MM.1S (cell line): ENCODE data around the gene ZDHHC11.

Source experiments
- DNase-seq: peaks from one replicate; pipeline ENCODE4 v3.0.0-alpha.2; 2015
- H2AFZ ChIP-seq: fragments of 300-600 bp; sonication (generic); 2 replicates; pipeline ENCODE4 v1.6.0; 2016; ENCODE audit warnings: antibody characterized with exemption, low read length
- H3F3A ChIP-seq: fragments of 300-600 bp; sonication (generic); 2 replicates; pipeline ENCODE4 v1.6.1; 2016; ENCODE audit warnings: mild to moderate bottlenecking, antibody characterized with exemption, low read length, moderate library complexity, mixed read lengths; ENCODE audit not compliant: insufficient read depth
- H3K27ac ChIP-seq: fragments of 300-600 bp; sonication (generic); 2 replicates; pipeline ENCODE4 v1.5.1; 2016; ENCODE audit warnings: mild to moderate bottlenecking, low read length
- H3K27me3 ChIP-seq: fragments of 300-600 bp; sonication (generic); replicated peaks from 2 replicates; pipeline ENCODE4 v1.6.0; 2016; ENCODE audit warnings: low read length; ENCODE audit not compliant: insufficient read depth
- H3K36me3 ChIP-seq: fragments of 300-600 bp; sonication (generic); replicated peaks from 2 replicates; pipeline ENCODE4 v1.6.1; 2016; ENCODE audit warnings: mild to moderate bottlenecking, low read length, mixed read lengths; ENCODE audit not compliant: insufficient read depth
- H3K4me1 ChIP-seq: fragments of 300-600 bp; sonication (generic); 2 replicates; pipeline ENCODE4 v1.6.1; 2016; ENCODE audit warnings: low read length, mixed read lengths
- H3K4me2 ChIP-seq: fragments of 300-600 bp; sonication (generic); 2 replicates; pipeline ENCODE4 v1.6.0; 2016; ENCODE audit warnings: low read depth, low read length
- H3K4me3 ChIP-seq: fragments of 300-600 bp; sonication (generic); 2 replicates; pipeline ENCODE4 v1.5.1; 2016; ENCODE audit warnings: low read length, mixed read lengths
- H3K79me2 ChIP-seq: fragments of 300-600 bp; sonication (generic); 2 replicates; pipeline ENCODE4 v1.6.1; 2016; ENCODE audit warnings: mixed run types, low read length, mixed read lengths
- H3K9ac ChIP-seq: fragments of 300-600 bp; sonication (generic); 2 replicates; pipeline ENCODE4 v1.6.1; 2016; ENCODE audit warnings: low read length, mixed read lengths
- H3K9me2 ChIP-seq: fragments of 300-600 bp; sonication (generic); replicated peaks from 2 replicates; pipeline ENCODE4 v1.6.1; 2016; ENCODE audit warnings: mild to moderate bottlenecking, low read length, mixed read lengths; ENCODE audit not compliant: insufficient read depth
- H3K9me3 ChIP-seq: fragments of 300-600 bp; sonication (generic); replicated peaks from 2 replicates; pipeline ENCODE4 v1.6.1; 2016; ENCODE audit warnings: mild to moderate bottlenecking, low read length, mixed read lengths; ENCODE audit not compliant: insufficient read depth
- H4K20me1 ChIP-seq: fragments of 300-600 bp; sonication (generic); 2 replicates; pipeline ENCODE4 v1.6.1; 2016; ENCODE audit warnings: mild to moderate bottlenecking, low read length, moderate library complexity, mixed read lengths; ENCODE audit not compliant: insufficient read depth
- EZH2 ChIP-seq: fragments of 300-600 bp; sonication (generic); optimal IDR thresholded peaks from 2 replicates; pipeline ENCODE3; 2017; ENCODE audit warnings: low read depth, mild to moderate bottlenecking, antibody characterized with exemption, low read length, mixed read lengths
- EZH2phosphoT487 ChIP-seq: fragments of 300-600 bp; sonication (generic); IDR thresholded peaks from 2 replicates; pipeline ENCODE4 v1.6.1; 2018; ENCODE audit warnings: antibody characterized with exemption, low read length
- TF ChIP-seq, protein P1 (sequence below): fragments of 300-600 bp; sonication (generic); IDR thresholded peaks from 2 replicates; pipeline ENCODE4 v1.5.1; 2016; ENCODE audit warnings: antibody characterized with exemption, low read length, mixed read lengths

The ZDHHC11 gene

DNA sequence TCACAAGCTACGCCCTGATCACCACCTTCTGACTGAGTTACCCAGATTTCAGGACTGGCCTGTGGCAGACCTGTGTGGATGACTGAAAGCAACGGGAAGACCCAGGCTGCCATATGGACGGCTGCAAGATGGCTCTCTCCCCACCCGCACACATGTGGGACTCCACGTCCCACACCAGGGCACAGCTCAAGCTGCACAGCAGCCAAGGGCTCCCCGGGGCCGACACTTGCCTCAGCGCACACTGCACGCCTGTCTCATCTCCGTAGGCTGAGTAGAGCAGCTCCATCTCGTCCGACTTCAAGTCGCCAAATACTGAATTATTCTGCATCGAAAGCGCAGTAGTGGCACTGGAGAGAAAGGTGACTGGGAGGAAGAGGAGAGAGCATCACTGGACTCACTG lies 27.3 kb upstream of the ZDHHC11 start:
- DNase-seq = no peak
- TF ChIP-seq EZH2 (no peak), EZH2phosphoT487 (no peak)
- TF ChIP-seq, protein P1, sequence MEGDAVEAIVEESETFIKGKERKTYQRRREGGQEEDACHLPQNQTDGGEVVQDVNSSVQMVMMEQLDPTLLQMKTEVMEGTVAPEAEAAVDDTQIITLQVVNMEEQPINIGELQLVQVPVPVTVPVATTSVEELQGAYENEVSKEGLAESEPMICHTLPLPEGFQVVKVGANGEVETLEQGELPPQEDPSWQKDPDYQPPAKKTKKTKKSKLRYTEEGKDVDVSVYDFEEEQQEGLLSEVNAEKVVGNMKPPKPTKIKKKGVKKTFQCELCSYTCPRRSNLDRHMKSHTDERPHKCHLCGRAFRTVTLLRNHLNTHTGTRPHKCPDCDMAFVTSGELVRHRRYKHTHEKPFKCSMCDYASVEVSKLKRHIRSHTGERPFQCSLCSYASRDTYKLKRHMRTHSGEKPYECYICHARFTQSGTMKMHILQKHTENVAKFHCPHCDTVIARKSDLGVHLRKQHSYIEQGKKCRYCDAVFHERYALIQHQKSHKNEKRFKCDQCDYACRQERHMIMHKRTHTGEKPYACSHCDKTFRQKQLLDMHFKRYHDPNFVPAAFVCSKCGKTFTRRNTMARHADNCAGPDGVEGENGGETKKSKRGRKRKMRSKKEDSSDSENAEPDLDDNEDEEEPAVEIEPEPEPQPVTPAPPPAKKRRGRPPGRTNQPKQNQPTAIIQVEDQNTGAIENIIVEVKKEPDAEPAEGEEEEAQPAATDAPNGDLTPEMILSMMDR = no peak
- H2AFZ ChIP-seq = no peak overlapping the region

GRCh38 chr5:876398-877365 lies 25.9 kb upstream of the ZDHHC11 start:
- Histone ChIP-seq H3K9me3 (no peaks in the 10 kb centered on the region), H3K36me3 (peaks cover 6% of the 10 kb centered on the region), H3K4me3 (no peak overlapping the region), H2AFZ (no peak overlapping the region), H3K9me2 (no peaks in the 10 kb centered on the region), H3K4me2 (no peak overlapping the region), H4K20me1 (0 out of 2 replicates have a peak, but pooled peaks cover 2% of the 10 kb centered on the region), H3K9ac (no peak overlapping the region), H3K4me1 (no peaks in the 10 kb centered on the region), H3K27me3 (no peaks in the 10 kb centered on the region), H3K79me2 (peaks cover 12% of the 10 kb centered on the region), H3K27ac (no peak overlapping the region), H3F3A (no peaks in the 10 kb centered on the region)
- no peak for DNase-seq
- TF ChIP-seq, protein P1 = no peak
- TF ChIP-seq EZH2phosphoT487 = no peak
- TF ChIP-seq EZH2 = no peak

More for the DNA sequence above, 27.3 kb upstream of the ZDHHC11 start:
- Histone ChIP-seq H4K20me1 (0 out of 2 replicates have a peak, but pooled peaks cover 2% of the 10 kb centered on the region), H3K27ac (no peak overlapping the region), H3K9me2 (no peaks in the 10 kb centered on the region), H3K36me3 (peaks cover 4% of the 10 kb centered on the region), H3F3A (no peaks in the 10 kb centered on the region; the same call in 1 of the 2 replicates), H3K4me3 (no peak overlapping the region), H3K27me3 (no peaks in the 10 kb centered on the region), H3K9me3 (no peaks in the 10 kb centered on the region), H3K4me2 (no peak overlapping the region), H3K4me1 (no peaks in the 10 kb centered on the region), H3K9ac (no peak overlapping the region), H3K79me2 (peaks cover 26% of the 10 kb centered on the region)

GRCh38 chr5:875931-876330 lies 25.1 kb upstream of the ZDHHC11 start:
- peaks cover 5% of the 10 kb centered on the region for H3K79me2 ChIP-seq
- no peaks in the 10 kb centered on the region for H3K9me3 ChIP-seq
- no peaks in the 10 kb centered on the region for H3K4me1 ChIP-seq
- H3F3A ChIP-seq = no peaks in the 10 kb centered on the region
- TF ChIP-seq EZH2phosphoT487 (no peak), EZH2 (no peak)
- TF ChIP-seq, protein P1 = no peak
- H2AFZ ChIP-seq = no peak overlapping the region
- no peak overlapping the region for H3K4me2 ChIP-seq
- H3K9me2 ChIP-seq = no peaks in the 10 kb centered on the region
- peaks cover 13% of the 10 kb centered on the region for H3K36me3 ChIP-seq
- no peak overlapping the region for H3K27ac ChIP-seq
- no peak overlapping the region for H3K9ac ChIP-seq
- H3K4me3 ChIP-seq = no peak overlapping the region
- no peaks in the 10 kb centered on the region for H3K27me3 ChIP-seq
- 0 out of 2 replicates have a peak, but pooled peaks cover 2% of the 10 kb centered on the region for H4K20me1 ChIP-seq
- no peak for DNase-seq
